Activated CD8-positive, alpha-beta memory T cell treated with anti-CD3 and anti-CD28 coated beads for 4 hours (primary cell): ENCODE results near the gene EPC1.
"Not testable (repeated sequence)": the region's sequence is repeated elsewhere in the genome, so short reads cannot be mapped to it uniquely, and the experiment has no call there.

Source experiments
- DNase-seq, 2 donors: peaks; one replicate each; pipeline ENCODE4 v3.0.0-alpha.2; 2020; ENCODE audit warnings: low read depth in 2 of 2

Gene EPC1

GRCh38 chr10:32371101-32371500 lies 24.1 kb upstream of the EPC1 start:
- no peak for DNase-seq

DNA sequence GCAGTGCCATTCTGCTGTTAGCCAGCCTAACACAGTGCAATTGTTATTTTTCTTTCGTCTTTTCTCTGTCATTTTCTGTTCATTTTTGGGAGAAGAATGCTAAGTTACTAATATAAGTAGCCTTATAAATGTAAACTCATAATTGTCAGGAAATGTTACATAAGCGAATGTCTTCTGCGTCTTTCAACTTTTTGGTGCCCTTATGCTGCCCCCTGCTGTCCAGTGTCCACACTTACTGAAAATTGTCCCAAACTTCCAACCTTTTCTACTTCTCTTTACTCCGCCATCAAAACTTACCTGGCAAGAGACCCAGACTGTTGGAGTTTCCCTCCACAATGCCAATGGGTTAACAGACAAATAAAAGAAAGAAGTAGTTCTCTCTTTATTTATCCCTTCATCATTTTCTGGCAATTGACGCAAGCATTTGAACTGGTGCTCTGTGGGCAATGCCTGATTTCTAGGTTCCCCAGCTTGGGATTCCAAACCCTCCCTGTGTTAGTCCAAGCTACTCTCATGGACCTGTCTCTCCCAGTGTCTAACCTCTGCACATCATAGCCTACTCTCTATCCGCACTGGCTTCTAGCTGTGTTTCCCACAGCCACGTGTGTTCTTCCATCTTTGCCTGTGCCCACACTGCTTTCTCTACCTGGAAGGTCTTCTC lies 21.0 kb upstream of the EPC1 start:
- peak; percentile 50 to 58 for DNase-seq

DNA sequence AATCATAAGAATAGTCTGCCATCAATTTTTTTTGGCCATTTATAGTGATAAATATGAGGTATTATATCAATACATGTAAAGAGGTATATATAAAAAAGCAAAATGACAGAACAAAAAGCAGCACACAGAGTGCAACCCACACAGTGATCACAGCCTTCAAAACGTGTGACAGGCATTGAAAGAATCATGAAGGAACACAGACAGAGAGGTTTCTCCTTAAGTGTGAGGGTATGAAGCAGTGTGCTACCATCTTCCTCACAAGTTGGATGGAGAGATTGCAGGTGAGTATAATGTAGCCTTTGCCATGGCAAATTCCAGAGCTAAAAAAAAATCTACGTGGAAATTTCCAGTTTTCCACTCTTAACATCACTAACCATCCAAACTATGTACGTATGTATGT lies 19.6 kb upstream of the EPC1 start:
- DNase-seq: no peak

- no peak for DNase-seq
Observed at GRCh38 chr10:32366111-32366510, 19.2 kb upstream of the EPC1 start.

GRCh38 chr10:32365404-32365803 lies 18.4 kb upstream of the EPC1 start:
- DNase-seq: not testable (repeated sequence)

DNA sequence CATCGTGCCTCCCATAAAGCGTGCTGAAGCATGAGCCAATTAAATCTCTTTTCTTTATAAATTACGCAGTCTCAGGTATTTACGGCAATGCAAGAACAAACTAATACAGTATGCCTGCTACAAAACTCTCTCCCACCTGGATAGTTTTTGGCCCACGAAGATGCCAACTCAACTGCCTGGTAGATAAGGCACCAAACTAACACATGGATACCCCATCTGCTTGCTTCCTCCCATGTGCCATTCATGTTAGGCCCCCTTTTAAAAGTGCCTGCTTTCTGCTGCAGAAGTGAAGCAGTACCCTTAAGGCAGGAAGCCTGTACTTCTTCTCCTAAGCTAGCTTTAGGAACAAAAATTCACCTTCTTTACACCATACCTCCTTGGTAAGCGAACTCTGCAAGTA lies 15.6 kb upstream of the EPC1 start:
- DNase-seq: no peak

- DNase-seq: no peak
Observed at GRCh38 chr10:32360884-32361283, 13.9 kb upstream of the EPC1 start.

GRCh38 chr10:32360241-32360640 lies 13.3 kb upstream of the EPC1 start:
- no peak for DNase-seq

- no peak for DNase-seq
Observed at GRCh38 chr10:32357056-32357735, 10.2 kb upstream of the EPC1 start.

- DNase-seq: not testable (repeated sequence)
Observed at GRCh38 chr10:32354690-32355089, 7.7 kb upstream of the EPC1 start.

GRCh38 chr10:32350811-32351350 lies 3.9 kb upstream of the EPC1 start:
- DNase-seq: no peak

GRCh38 chr10:32349968-32350738 lies 3.2 kb upstream of the EPC1 start:
- no peak for DNase-seq

GRCh38 chr10:32349199-32349585 lies 2.2 kb upstream of the EPC1 start:
- no peak for DNase-seq

DNA sequence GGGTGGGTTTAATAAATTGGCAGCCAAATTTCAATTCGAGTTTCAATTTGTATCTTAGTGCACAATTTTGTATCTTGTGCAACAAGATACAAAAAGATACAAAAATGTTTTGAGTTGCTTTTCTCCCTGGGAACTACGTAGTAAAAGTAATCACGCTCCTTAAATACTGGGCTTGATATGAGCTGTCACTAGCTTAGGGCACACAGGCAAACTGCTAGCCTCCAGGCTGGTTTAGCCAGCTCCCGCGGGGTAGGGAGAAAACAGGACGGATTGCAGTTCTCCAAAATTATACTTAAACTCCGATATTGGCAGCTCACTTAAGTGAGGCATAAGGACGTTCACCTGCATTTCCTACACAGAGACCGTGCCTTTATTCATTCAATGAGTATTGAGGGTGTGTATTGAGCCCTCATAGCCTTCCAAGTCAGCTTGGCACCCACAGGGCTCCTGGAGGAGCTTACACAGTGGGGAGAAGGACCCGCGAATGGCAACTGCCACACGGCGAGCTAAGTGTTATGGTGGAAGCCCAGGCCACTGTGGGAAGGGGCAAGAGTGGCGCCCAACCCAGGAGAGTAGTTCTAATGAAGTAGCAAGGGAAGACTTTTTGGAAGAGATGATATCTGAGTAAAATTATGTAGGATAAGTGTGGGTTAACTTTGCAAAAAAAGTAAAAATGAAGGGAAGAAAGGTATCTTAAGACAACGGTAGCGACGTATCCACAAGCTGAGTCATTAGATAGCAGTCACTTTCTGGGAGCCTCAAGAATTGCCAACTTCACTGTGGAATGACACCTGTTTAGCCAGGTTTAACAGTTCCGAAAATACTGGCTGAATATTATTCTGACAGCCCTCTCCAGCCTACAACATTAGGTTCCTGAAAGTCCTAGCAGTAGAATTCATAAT lies 1.6 kb upstream of the EPC1 start:
- no peak for DNase-seq

GRCh38 chr10:32347363-32348022 lies 535 bp upstream of the EPC1 start:
- peak in 1 of 2 donors; percentile 14 for DNase-seq

DNA sequence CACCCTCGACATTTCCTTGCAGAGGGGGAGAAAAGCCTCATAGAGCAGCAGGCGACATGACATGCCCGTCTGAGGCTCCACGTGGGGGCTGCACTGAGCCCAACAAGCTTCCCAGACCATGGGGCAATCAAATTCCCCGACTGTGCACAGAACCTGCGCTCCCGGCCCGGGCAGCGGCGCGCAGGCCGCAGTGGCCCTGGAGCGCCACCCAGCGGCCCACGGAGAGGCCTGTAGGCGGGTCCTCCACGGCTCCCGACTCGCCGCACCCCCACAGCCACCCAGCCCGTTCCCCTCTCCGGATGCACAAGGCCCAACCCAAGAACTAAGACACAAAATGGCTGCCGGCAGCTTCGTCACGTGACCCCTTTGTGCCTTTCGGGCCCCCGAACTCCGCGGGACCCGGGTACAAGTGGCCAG lies 816 bp downstream of the EPC1 start:
- peak; percentile 90 to 95 for DNase-seq

DNA sequence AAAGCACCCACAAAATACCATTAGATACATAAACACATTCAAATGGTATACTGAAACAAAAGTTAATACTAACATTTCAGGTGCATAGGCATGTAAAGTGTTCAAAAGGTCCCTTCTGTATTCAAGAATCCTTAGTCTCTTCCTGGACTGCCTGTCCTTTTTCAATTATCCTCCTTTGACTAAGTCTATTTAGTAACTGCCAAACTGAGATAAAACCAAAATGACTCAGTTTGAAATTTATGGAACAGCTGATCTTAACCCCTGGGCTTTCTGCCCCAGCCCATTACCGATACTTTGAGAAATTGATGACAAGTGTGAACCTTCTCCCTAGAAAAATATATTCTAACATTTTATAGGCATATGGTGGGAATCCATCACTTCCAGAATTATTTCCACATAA lies 5.4 kb downstream of the EPC1 start:
- DNase-seq: no peak

GRCh38 chr10:32340596-32341180 lies 6.3 kb downstream of the EPC1 start:
- DNase-seq: no peak

DNA sequence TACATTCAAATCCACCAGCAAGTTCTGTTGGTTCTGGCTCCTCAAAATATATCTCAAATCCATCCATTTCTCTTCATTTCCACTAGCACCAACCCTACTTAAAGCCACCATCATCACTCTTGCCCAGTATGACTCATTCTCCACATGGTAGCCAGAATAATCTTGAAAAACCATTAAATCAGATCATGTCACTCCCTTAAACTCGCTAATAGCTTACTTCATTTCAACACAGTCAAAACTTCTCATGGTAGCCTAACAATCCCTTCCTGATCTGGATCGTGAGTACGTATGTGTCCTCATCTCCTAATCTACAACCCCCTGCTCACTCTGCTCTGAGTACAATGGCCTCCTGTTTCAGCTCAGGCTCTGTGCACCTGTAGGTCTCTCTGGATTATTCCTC lies 8.7 kb downstream of the EPC1 start:
- DNase-seq: no peak

- DNase-seq: no peak
Observed at GRCh38 chr10:32337350-32337749, 9.6 kb downstream of the EPC1 start.

DNA sequence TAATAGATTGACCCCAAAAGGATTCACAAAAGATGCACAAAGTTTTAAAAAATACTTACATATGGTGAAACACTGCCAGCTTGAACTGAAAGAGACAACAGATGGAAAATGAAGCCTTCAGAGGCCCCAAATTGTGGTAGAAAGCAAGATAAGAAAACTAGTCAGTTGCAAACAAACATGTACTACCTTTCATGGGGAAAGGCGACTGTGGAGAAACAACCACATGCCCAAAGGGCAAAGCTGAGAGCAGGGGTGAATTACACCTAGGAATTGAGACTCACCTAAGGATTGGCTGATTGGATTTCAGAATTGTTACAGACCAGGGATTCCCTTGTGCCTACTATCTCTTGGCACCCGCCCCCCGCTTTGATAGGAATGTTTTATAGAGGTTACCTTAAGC lies 13.1 kb downstream of the EPC1 start:
- no peak for DNase-seq
